Measurements from ENCODE around the gene ZPBP. TPM values are rescaled to one million over a fixed set of nuclear protein-coding genes. Genes with fewer than 3 reads are reported as not detected.
"Not testable (repeated sequence)": the region's sequence is repeated elsewhere in the genome, so short reads cannot be mapped to it uniquely, and the experiment has no call there.

Gene ZPBP
- total RNA-seq, 1 donor from 2014 or later: not detected

- DNase-seq (ENCODE audit: low read depth in 2 of 2): no peak
These were observed 45.3 kb downstream of the ZPBP start for GRCh38 chr7:50047716-50048115.

- DNase-seq (ENCODE audit: low read depth in 2 of 2): not testable (repeated sequence)
These were observed 51.9 kb downstream of the ZPBP start for GRCh38 chr7:50041165-50041564.

GRCh38 chr7:50037086-50037485 lies 56.0 kb downstream of the ZPBP start:
- no peak for DNase-seq (ENCODE audit: low read depth in 2 of 2)

- DNase-seq (ENCODE audit: low read depth in 2 of 2): no peak
These were observed 70.1 kb downstream of the ZPBP start for GRCh38 chr7:50022991-50023390.

GRCh38 chr7:50022451-50022850 lies 70.6 kb downstream of the ZPBP start:
- no peak for DNase-seq (ENCODE audit: low read depth in 2 of 2)

- DNase-seq (ENCODE audit: low read depth in 2 of 2): no peak
These were observed 97.4 kb downstream of the ZPBP start for GRCh38 chr7:49995681-49996080.

- no peak for DNase-seq (ENCODE audit: low read depth in 2 of 2)
These were observed 106.9 kb downstream of the ZPBP start for GRCh38 chr7:49986191-49986590.

GRCh38 chr7:49980465-49980864 lies 112.6 kb downstream of the ZPBP start:
- DNase-seq (ENCODE audit: low read depth in 2 of 2): no peak

GRCh38 chr7:49976238-49976637 lies 116.8 kb downstream of the ZPBP start:
- no peak for DNase-seq (ENCODE audit: low read depth in 2 of 2)

- no peak for DNase-seq (ENCODE audit: low read depth in 2 of 2)
These were observed 119.0 kb downstream of the ZPBP start for GRCh38 chr7:49974035-49974434.

GRCh38 chr7:49937608-49938007 lies 155.4 kb downstream of the ZPBP start:
- no peak for DNase-seq (ENCODE audit: low read depth in 2 of 2)

GRCh38 chr7:49931627-49932026 lies 161.4 kb downstream of the ZPBP start:
- no peak for DNase-seq (ENCODE audit: low read depth in 2 of 2)

- DNase-seq (ENCODE audit: low read depth in 2 of 2): no peak
These were observed 164.3 kb downstream of the ZPBP start for GRCh38 chr7:49928787-49929186.

- DNase-seq (ENCODE audit: low read depth in 2 of 2): no peak
These were observed 165.4 kb downstream of the ZPBP start for GRCh38 chr7:49927631-49928030.

GRCh38 chr7:49926720-49927119 lies 166.3 kb downstream of the ZPBP start:
- DNase-seq (ENCODE audit: low read depth in 2 of 2): no peak

GRCh38 chr7:49911909-49912308 lies 181.1 kb downstream of the ZPBP start:
- no peak for DNase-seq (ENCODE audit: low read depth in 2 of 2)

GRCh38 chr7:49894543-49894942 lies 198.5 kb downstream of the ZPBP start:
- no peak for DNase-seq (ENCODE audit: low read depth in 2 of 2)

GRCh38 chr7:49893131-49893530 lies 199.9 kb downstream of the ZPBP start:
- no peak for DNase-seq (ENCODE audit: low read depth in 2 of 2)

GRCh38 chr7:49892481-49892880 lies 200.6 kb downstream of the ZPBP start:
- no peak for DNase-seq (ENCODE audit: low read depth in 2 of 2)

Other genes with a start within 250 kb of the ZPBP start
- gene IKZF1, start 211.5 kb upstream of the ZPBP start, total RNA-seq: 0.13 and 0.38 TPM in 2 replicates